Measurements from ENCODE around the gene TGFBR3L. TPM values are rescaled to one million over a fixed set of nuclear protein-coding genes. Genes with fewer than 3 reads are reported as not detected.

TGFBR3L gene
- total RNA-seq, 1 donor from 2014 or later: 1.8 TPM

DNA sequence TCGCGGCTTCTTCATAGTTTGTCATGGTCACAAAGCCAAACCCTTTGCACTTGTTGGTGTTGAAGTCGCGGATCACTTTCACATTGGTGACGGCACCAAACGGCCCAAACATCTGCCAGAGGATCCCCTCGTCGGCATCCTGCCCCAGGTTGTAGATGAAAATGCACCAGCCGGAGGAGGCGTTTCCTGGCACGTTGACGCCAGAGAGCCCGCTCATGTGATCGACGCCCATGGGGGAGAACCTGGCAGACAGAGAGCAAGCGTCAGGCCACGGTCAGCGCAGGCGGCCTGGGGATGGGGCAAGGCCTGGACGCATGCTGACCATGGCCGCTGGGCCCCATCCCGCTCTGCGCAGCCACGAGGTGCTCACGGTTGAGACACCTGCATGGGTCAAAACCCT lies 48.9 kb downstream of the TGFBR3L start:
- H3K4me3 ChIP-seq: no peak overlapping the region
- peaks cover 21% of the 10 kb centered on the region for H3K36me3 Mint-ChIP-seq
- H3K4me2 ChIP-seq: no peak overlapping the region
- H3K4me3 Mint-ChIP-seq: no peak overlapping the region
- no peak overlapping the region for H3K27ac Mint-ChIP-seq
- H3K9ac ChIP-seq: no peak overlapping the region
- no peak overlapping the region for H2AFZ ChIP-seq (replicated peaks)
- peaks cover 29% of the 10 kb centered on the region for H3F3A ChIP-seq (ENCODE audit: low read depth)
- H3K27ac ChIP-seq: no peak overlapping the region
- H3K79me2 ChIP-seq (ENCODE audit: low read depth): no peaks in the 10 kb centered on the region
- no peaks in the 10 kb centered on the region for H3K9me3 ChIP-seq (ENCODE audit: low read depth)
- H3K36me3 ChIP-seq: peaks cover 4% of the 10 kb centered on the region
- H3K4me1 Mint-ChIP-seq: no peaks in the 10 kb centered on the region
- no peaks in the 10 kb centered on the region for H3K27me3 Mint-ChIP-seq (ENCODE audit: insufficient read depth, low read depth)
- H3K27me3 ChIP-seq: no peaks in the 10 kb centered on the region
- H4K20me1 ChIP-seq (ENCODE audit: low read depth): peaks cover 26% of the 10 kb centered on the region
- TF ChIP-seq, protein P1, sequence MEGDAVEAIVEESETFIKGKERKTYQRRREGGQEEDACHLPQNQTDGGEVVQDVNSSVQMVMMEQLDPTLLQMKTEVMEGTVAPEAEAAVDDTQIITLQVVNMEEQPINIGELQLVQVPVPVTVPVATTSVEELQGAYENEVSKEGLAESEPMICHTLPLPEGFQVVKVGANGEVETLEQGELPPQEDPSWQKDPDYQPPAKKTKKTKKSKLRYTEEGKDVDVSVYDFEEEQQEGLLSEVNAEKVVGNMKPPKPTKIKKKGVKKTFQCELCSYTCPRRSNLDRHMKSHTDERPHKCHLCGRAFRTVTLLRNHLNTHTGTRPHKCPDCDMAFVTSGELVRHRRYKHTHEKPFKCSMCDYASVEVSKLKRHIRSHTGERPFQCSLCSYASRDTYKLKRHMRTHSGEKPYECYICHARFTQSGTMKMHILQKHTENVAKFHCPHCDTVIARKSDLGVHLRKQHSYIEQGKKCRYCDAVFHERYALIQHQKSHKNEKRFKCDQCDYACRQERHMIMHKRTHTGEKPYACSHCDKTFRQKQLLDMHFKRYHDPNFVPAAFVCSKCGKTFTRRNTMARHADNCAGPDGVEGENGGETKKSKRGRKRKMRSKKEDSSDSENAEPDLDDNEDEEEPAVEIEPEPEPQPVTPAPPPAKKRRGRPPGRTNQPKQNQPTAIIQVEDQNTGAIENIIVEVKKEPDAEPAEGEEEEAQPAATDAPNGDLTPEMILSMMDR (IDR thresholded peaks at IDR 0.05): no peak
- TF ChIP-seq EZH2phosphoT487 (IDR thresholded peaks at IDR 0.05) (no peak), EZH2 (IDR thresholded peaks at IDR 0.05) (no peak)
- DNase-seq (ENCODE audit: low spot score): no peak
- no peaks in the 10 kb centered on the region for H3K9me3 Mint-ChIP-seq
- H3K4me1 ChIP-seq: no peaks in the 10 kb centered on the region

DNA sequence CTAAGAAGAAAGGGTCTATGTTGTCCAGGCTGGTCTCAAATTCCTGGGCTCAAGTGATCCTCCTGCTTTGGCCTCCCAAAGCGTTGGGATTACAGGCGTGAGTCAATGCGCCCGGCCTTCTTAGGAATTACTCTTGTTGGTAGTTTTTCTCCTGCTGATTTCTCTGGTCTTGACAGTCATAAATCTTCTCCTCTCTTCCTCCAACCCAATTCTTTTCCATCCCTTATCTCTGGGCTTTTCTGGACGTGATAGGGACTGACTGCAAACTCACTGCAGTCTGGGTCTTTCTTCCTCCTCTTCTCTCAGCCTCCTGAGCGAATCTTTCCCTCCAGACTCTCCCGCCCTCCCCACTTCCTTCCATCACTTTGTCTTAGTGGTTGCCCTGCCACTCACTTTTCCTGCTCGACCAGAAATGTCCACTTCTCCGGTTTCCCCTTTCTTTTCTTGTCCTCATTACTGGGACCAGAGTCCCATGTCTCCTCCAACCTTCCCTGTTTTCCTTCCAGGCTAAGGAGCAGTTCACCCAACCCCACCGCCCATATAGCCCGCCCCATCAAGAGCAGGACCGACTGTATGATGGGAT lies 50.7 kb downstream of the TGFBR3L start:
- Histone ChIP-seq H3K27ac (no peak overlapping the region), H4K20me1 (ENCODE audit: low read depth) (peaks cover 33% of the 10 kb centered on the region), H3K4me1 (no peaks in the 10 kb centered on the region), H2AFZ (replicated peaks) (no peak overlapping the region), H3K79me2 (ENCODE audit: low read depth) (peaks cover 13% of the 10 kb centered on the region), H3K27me3 (no peaks in the 10 kb centered on the region), H3K9me3 (ENCODE audit: low read depth) (no peaks in the 10 kb centered on the region), H3K4me3 (no peak overlapping the region), H3K9ac (no peak overlapping the region), H3K4me2 (no peak overlapping the region), H3F3A (ENCODE audit: low read depth) (peaks cover 22% of the 10 kb centered on the region), H3K36me3 (peaks cover 4% of the 10 kb centered on the region)
- H3K4me3 Mint-ChIP-seq: no peak overlapping the region
- no peaks in the 10 kb centered on the region for H3K4me1 Mint-ChIP-seq
- H3K27ac Mint-ChIP-seq: no peak overlapping the region
- H3K36me3 Mint-ChIP-seq: peaks cover 25% of the 10 kb centered on the region
- no peaks in the 10 kb centered on the region for H3K27me3 Mint-ChIP-seq (ENCODE audit: insufficient read depth, low read depth)
- TF ChIP-seq, protein P1 (IDR thresholded peaks at IDR 0.05): no peak
- no peak for TF ChIP-seq EZH2 (IDR thresholded peaks at IDR 0.05)
- TF ChIP-seq EZH2phosphoT487 (IDR thresholded peaks at IDR 0.05): no peak
- H3K9me3 Mint-ChIP-seq: no peaks in the 10 kb centered on the region
- no peak for DNase-seq (ENCODE audit: low spot score)

GRCh38 chr19:7965921-7966665 lies 51.5 kb downstream of the TGFBR3L start:
- Histone ChIP-seq H3K9me3 (ENCODE audit: low read depth) (no peaks in the 10 kb centered on the region), H2AFZ (replicated peaks) (no peak overlapping the region), H3K4me2 (no peak overlapping the region), H3F3A (ENCODE audit: low read depth) (peaks cover 19% of the 10 kb centered on the region), H3K79me2 (ENCODE audit: low read depth) (peaks cover 17% of the 10 kb centered on the region), H3K36me3 (peaks cover 4% of the 10 kb centered on the region), H4K20me1 (ENCODE audit: low read depth) (peaks cover 37% of the 10 kb centered on the region), H3K4me3 (no peak overlapping the region), H3K27me3 (no peaks in the 10 kb centered on the region), H3K27ac (no peak overlapping the region), H3K4me1 (no peaks in the 10 kb centered on the region), H3K9ac (no peak overlapping the region)
- Mint-ChIP-seq H3K36me3 (peaks cover 25% of the 10 kb centered on the region), H3K27me3 (ENCODE audit: insufficient read depth, low read depth) (no peaks in the 10 kb centered on the region), H3K4me1 (no peaks in the 10 kb centered on the region), H3K9me3 (no peaks in the 10 kb centered on the region), H3K27ac (peak overlapping the region; percentile 81), H3K4me3 (no peak overlapping the region)
- TF ChIP-seq EZH2 (IDR thresholded peaks at IDR 0.05) (no peak), EZH2phosphoT487 (IDR thresholded peaks at IDR 0.05) (no peak)
- TF ChIP-seq, protein P1 (IDR thresholded peaks at IDR 0.05): no peak
- DNase-seq (ENCODE audit: low spot score): no peak

Measured in neural progenitor cell (in vitro differentiated cells).